A549 (cell line): Measurements from ENCODE around the gene RASA3. TPM values are rescaled to one million over a fixed set of nuclear protein-coding genes. Genes with fewer than 3 reads are reported as not detected.

Experiments
- ATAC-seq, 2 experiments: fragments of 200-7000 bp in 1 of 2; fragments of >200 bp in 1 of 2; cut with Nextera tagmentation in 1 of 2; cut with Tn5 transposase in 1 of 2; 3 replicates each; pipeline versions ENCODE4 v1.8.0 to v1.9.1; 2018 to 2020; ENCODE audit warnings: mild to moderate bottlenecking in 1 of 2, moderate library complexity in 1 of 2
- CTCF ChIA-PET: fragments of 300-600 bp; sonication (Branson Sonifier 250); formaldehyde crosslinking; extraction: SDS; loops from one replicate; lab custom pipeline; 2021; ENCODE audit warnings: antibody characterized with exemption, inconsistent platforms; lab: Yijun Ruan, JAX
- POLR2A ChIA-PET: fragments of 350-600 bp; formaldehyde crosslinking; extraction: SDS; loops from one replicate; lab custom pipeline; 2021; ENCODE audit warnings: antibody characterized with exemption, inconsistent platforms; lab: Yijun Ruan, JAX
- DNase-seq, 2 experiments: peaks; one replicate each; pipeline versions ENCODE4 v3.0.0 to v3.0.0-alpha.2; 2011 to 2016; ENCODE audit warnings: low read depth in 1 of 2, low spot score in 1 of 2
- FAIRE-seq: peaks from 2 replicates; lab custom pipeline; 2011; peaks lifted over from hg19 to GRCh38; lab: Jason Lieb, UNC
- H3K27ac ChIP-seq, 2 experiments: fragments of >200 bp; sonication (Bioruptor Twin); formaldehyde crosslinking; 3 replicates each; pipeline ENCODE4 v1.5.1; 2016 to 2017
- H3K4me1 ChIP-seq: fragments of >200 bp; sonication (Bioruptor Twin); formaldehyde crosslinking; 3 replicates; pipeline ENCODE4 v1.6.1; 2016
- H3K4me2 ChIP-seq: fragments of >200 bp; sonication (Bioruptor Twin); formaldehyde crosslinking; 3 replicates; pipeline ENCODE4 v1.6.1; 2016
- H3K4me3 ChIP-seq: fragments of >200 bp; sonication (Bioruptor Twin); formaldehyde crosslinking; 3 replicates; pipeline ENCODE4 v1.5.1; 2016
- H3K9me3 ChIP-seq: fragments of >200 bp; sonication (Bioruptor Twin); formaldehyde crosslinking; 3 replicates; pipeline ENCODE4 v1.6.1; 2016
- CBX2 ChIP-seq: fragments of 200-600 bp; sonication (generic); IDR thresholded peaks from 2 replicates; pipeline ENCODE4 v1.6.1; 2016; ENCODE audit warnings: low read depth, mild to moderate bottlenecking, borderline replicate concordance
- CBX8 ChIP-seq: fragments of 200-600 bp; sonication (generic); IDR thresholded peaks from 2 replicates; pipeline ENCODE4 v1.6.1; 2016
- CHD4 ChIP-seq: fragments of 200-600 bp; sonication (generic); IDR thresholded peaks from 2 replicates; pipeline ENCODE4 v1.6.1; 2016; ENCODE audit warnings: antibody characterized with exemption, mild to moderate bottlenecking, borderline replicate concordance
- EHMT2 ChIP-seq: fragments of 200-600 bp; sonication (generic); IDR thresholded peaks from 2 replicates; pipeline ENCODE4 v1.6.1; 2016; ENCODE audit warnings: antibody characterized with exemption, low read depth, mild to moderate bottlenecking, moderate library complexity
- EP300 ChIP-seq, 2 experiments: fragments of >200 bp; sonication (Bioruptor Twin); formaldehyde crosslinking; IDR thresholded peaks; 2 replicates in 1 of 2; 3 replicates in 1 of 2; pipeline ENCODE4 v1.6.1; 2016 to 2017
- ESRRA ChIP-seq: fragments of 150-350 bp; IDR thresholded peaks from 2 replicates; pipeline ENCODE4 v1.6.1; 2014; ENCODE audit warnings: mild to moderate bottlenecking, low read length, borderline replicate concordance
- FOSL2 ChIP-seq, 2 experiments: fragments of 450-650 bp in 1 of 2; fragments of >200 bp in 1 of 2; sonication (Bioruptor Twin) in 1 of 2; formaldehyde crosslinking; IDR thresholded peaks; 2 replicates each; pipeline versions ENCODE4 v1.5.0 to v1.6.1; 2016 to 2020; ENCODE audit warnings: mild to moderate bottlenecking in 1 of 2, moderate library complexity in 1 of 2
- GATA3 ChIP-seq: IDR thresholded peaks from 2 replicates; pipeline ENCODE4 v1.6.1; 2012; ENCODE audit warnings: borderline replicate concordance
- HDAC2 ChIP-seq: fragments of 200-600 bp; sonication (generic); IDR thresholded peaks from 2 replicates; pipeline ENCODE4 v1.6.1; 2016
- HEYL ChIP-seq: fragments of 250-450 bp; sonication (Bioruptor Pico); IDR thresholded peaks from 2 replicates; pipeline ENCODE4 v1.8.0; 2021; ENCODE audit warnings: mild to moderate bottlenecking, moderate library complexity
- HOXB13 ChIP-seq: fragments of 250-450 bp; sonication (Bioruptor Pico); IDR thresholded peaks from 2 replicates; pipeline ENCODE4 v1.5.0; 2020; ENCODE audit warnings: low read depth, mild to moderate bottlenecking, moderate library complexity
- JUNB ChIP-seq: fragments of >200 bp; sonication (Bioruptor Twin); formaldehyde crosslinking; IDR thresholded peaks from 2 replicates; pipeline ENCODE4 v1.6.1; 2016
- KDM5A ChIP-seq: fragments of 200-600 bp; sonication (generic); IDR thresholded peaks from 2 replicates; pipeline ENCODE4 v1.6.1; 2016; ENCODE audit warnings: antibody characterized with exemption, mild to moderate bottlenecking
- MAFK ChIP-seq: fragments of 450-650 bp; IDR thresholded peaks from 2 replicates; pipeline ENCODE4 v1.6.1; 2014; ENCODE audit not compliant: partially characterized antibody
- MYC ChIP-seq: IDR thresholded peaks from 2 replicates; pipeline ENCODE4 v1.6.1; 2012; ENCODE audit warnings: mild to moderate bottlenecking, inconsistent platforms, low read length, improper control_type of control experiment, borderline replicate concordance
- NR3C1 ChIP-seq: fragments of >200 bp; sonication (Bioruptor Twin); formaldehyde crosslinking; IDR thresholded peaks from 3 replicates; pipeline ENCODE4 v1.6.1; 2017
- RCOR1 ChIP-seq: fragments of 150-350 bp; IDR thresholded peaks from 2 replicates; pipeline ENCODE4 v1.6.1; 2014; ENCODE audit warnings: antibody characterized with exemption, low read length, low read depth
- RNF2 ChIP-seq: fragments of 200-600 bp; sonication (generic); IDR thresholded peaks from 2 replicates; pipeline ENCODE4 v1.6.1; 2016; ENCODE audit warnings: low read depth, mild to moderate bottlenecking, antibody characterized with exemption, moderate library complexity, borderline replicate concordance
- SMC3 ChIP-seq: fragments of >200 bp; sonication (Bioruptor Twin); formaldehyde crosslinking; IDR thresholded peaks from 3 replicates; pipeline ENCODE4 v1.6.1; 2018; ENCODE audit warnings: inconsistent platforms
- TFCP2L1 ChIP-seq: fragments of 250-450 bp; sonication (Bioruptor Pico); IDR thresholded peaks from 2 replicates; pipeline ENCODE4 v1.5.0; 2021; ENCODE audit warnings: mild to moderate bottlenecking
- TP53 ChIP-seq: fragments of 250-450 bp; sonication (Bioruptor Pico); IDR thresholded peaks from 2 replicates; pipeline ENCODE4 v1.5.0; 2021; ENCODE audit warnings: mild to moderate bottlenecking, moderate library complexity
- ZC3H11A ChIP-seq: fragments of 450-650 bp; IDR thresholded peaks from 2 replicates; pipeline ENCODE4 v1.6.1; 2014; ENCODE audit warnings: antibody characterized with exemption, mild to moderate bottlenecking
- ZNF302 ChIP-seq: fragments of 250-450 bp; sonication (Bioruptor Pico); IDR thresholded peaks from 2 replicates; pipeline ENCODE4 v1.9.0; 2021; ENCODE audit warnings: inconsistent platforms, mild to moderate bottlenecking, moderate library complexity
- WGBS: methylation state at CpG from one replicate; pipeline ENCODE4 v1.1.6; 2017; ENCODE audit errors: missing lambda C conversion rate; 5-methylcytosine and 5-hydroxymethylcytosine counted together
- polyA plus RNA-seq, 4 experiments: library from polyadenylated mRNA; depleted of rRNA in 3 of 4; stranded (reverse); fragments of >200 nt; fragmentation: RNase III in 1 of 4; extraction: RNeasy Plus Mini Kit Qiagen cat#74134 plus additional on column Dnase treatment in 1 of 4; gene quantifications; 2 replicates in 3 of 4; 3 replicates in 1 of 4; pipeline ENCODE4 v1.2.3, GENCODE V29; 2011 to 2017
- TF ChIP-seq, protein P1 (sequence below): fragments of 450-650 bp; IDR thresholded peaks from 2 replicates; pipeline ENCODE4 v1.6.1; 2014; ENCODE audit warnings: antibody characterized with exemption

Gene RASA3
- polyA plus RNA-seq, 2 of the 4 experiments (the other 2 are of a cell fraction), result 4.3 to 7.6 TPM

DNA sequence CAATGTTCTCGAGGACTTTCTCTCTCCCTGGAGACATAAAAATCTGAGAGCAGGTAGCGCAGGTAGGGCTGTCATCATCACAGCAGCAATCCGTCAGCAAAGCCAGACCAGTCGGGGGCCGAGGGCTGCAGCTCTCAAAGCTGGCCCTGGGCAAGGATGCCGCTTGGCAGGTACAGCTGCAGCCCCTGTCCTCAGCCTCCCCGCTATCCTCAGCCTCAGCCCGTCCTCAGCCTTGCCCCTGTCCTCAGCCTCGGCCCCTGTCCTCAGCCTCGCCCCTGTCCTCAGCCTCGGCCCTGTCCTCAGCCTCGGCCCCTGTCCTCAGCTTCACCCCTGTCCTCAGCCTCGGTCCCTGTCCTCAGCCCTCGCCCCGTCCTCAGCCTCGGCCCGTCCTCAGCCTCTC lies 169.4 kb downstream of the RASA3 start:
- FAIRE-seq, result no peak
- Histone ChIP-seq H3K4me2 (no peak overlapping the region), H3K4me3 (no peak overlapping the region), H3K4me1 (no peaks in the 10 kb centered on the region)
- no peak for DNase-seq
- TF ChIP-seq MYC (no peak), HDAC2 (no peak)
- TF ChIP-seq, all 56 proteins: peak for 0
- Histone ChIP-seq H3K27ac (no peak overlapping the region), H3K9me3 (0 out of 3 replicates have a peak, but pooled peaks cover 3% of the 10 kb centered on the region)
- CTCF ChIA-PET, result no interaction called here
- POLR2A ChIA-PET, result no interaction called here
- 89% methylated on average over 8 of the region's 17 CpGs for WGBS
- ATAC-seq, result no peak

DNA sequence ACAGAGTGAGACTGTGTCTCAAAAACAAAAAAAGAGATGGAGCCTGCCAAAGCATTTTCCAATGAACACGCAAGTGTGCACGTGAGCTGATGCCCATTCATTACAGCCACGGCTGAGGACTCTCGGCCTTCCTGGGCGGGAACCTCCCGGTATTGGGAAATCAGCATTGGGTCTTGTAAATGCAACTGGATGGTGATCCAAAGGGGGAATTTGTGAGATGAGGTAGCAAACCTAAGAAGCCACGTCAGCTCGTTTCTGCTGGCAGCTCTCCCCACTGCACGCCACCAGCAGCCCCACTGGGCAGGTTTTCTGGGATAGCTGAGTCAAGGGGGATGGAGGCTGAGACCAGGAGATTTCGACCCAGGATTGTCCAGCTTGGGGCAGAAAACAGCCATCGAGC lies 170.0 kb downstream of the RASA3 start:
- ChIA-PET CTCF (no interaction called here), POLR2A (no interaction called here)
- no peak overlapping the region for H3K4me2 ChIP-seq
- FAIRE-seq, result no peak
- no peak for DNase-seq
- WGBS, result 80% methylated on average over 8 of the region's 11 CpGs
- ATAC-seq, result no peak
- no peak overlapping the region for H3K27ac ChIP-seq
- H3K4me1 ChIP-seq, result no peaks in the 10 kb centered on the region
- TF ChIP-seq, protein P1, sequence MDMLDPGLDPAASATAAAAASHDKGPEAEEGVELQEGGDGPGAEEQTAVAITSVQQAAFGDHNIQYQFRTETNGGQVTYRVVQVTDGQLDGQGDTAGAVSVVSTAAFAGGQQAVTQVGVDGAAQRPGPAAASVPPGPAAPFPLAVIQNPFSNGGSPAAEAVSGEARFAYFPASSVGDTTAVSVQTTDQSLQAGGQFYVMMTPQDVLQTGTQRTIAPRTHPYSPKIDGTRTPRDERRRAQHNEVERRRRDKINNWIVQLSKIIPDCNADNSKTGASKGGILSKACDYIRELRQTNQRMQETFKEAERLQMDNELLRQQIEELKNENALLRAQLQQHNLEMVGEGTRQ, result no peak
- TF ChIP-seq CBX2 (no peak), RCOR1 (no peak), RNF2 (no peak), CBX8 (no peak), ZC3H11A (no peak), MAFK (no peak), HOXB13 (no peak), CHD4 (no peak)
- TF ChIP-seq, all 56 proteins: peak for 0
- Histone ChIP-seq H3K9me3 (0 out of 3 replicates have a peak, but pooled peaks cover 3% of the 10 kb centered on the region), H3K4me3 (no peak overlapping the region)

DNA sequence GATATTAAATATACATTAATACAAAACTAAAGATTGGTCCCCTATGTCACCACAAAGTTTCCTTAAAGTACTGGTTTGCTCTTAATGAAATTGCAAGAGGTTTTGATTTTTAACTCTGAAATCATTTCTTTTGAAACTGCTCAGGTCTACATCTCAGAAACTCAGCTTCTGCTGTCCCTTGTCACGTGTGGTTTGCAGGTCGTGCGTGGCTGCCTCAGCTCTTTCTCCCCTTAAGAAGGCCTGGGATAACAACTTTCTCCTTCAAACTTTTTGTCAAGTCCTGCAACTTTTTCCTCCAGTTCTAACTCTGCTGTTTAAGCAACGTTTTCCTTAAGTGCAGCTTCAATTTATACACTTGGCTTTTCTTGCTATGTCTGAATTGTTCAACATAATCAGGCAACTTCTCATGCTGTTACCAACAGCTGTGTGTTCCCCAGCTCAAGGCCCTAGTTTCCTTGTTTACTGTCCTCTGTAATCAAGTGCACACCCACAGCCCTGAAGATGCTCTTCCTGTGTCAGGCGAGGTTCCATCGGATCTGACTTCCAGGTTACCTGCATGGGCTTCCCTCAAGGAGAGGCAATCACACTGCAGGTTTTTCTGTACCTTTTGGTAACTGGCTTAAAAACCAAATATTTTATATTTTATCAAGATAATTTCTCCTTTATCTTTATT lies 172.0 kb downstream of the RASA3 start:
- CTCF ChIA-PET, result interaction anchor here (1.6 kb wide), 1 partner anchor 266 kb away, joined by 3 read pairs; no protein-coding TSS in a partner anchor
- no peak for ATAC-seq
- FAIRE-seq, result no peak
- POLR2A ChIA-PET, result no interaction called here
- Histone ChIP-seq H3K4me2 (no peak overlapping the region), H3K4me1 (no peaks in the 10 kb centered on the region), H3K9me3 (0 out of 3 replicates have a peak, but pooled peaks cover 3% of the 10 kb centered on the region), H3K27ac (no peak overlapping the region), H3K4me3 (no peak overlapping the region)
- DNase-seq, result no peak
- TF ChIP-seq, protein P1, result no peak
- TF ChIP-seq FOSL2 (IDR thresholded peaks at IDR 0.05), result no peak
- no peak for TF ChIP-seq FOSL2 (CRISPR knock-in tag; IDR thresholded peaks at IDR 0.05)
- TF ChIP-seq KDM5A, result no peak
- no peak for TF ChIP-seq NR3C1
- TF ChIP-seq TP53, result no peak
- TF ChIP-seq HEYL (CRISPR knock-in tag), result no peak
- TF ChIP-seq TFCP2L1, result no peak
- no peak for TF ChIP-seq EHMT2
- TF ChIP-seq SMC3, result no peak
- TF ChIP-seq GATA3, result no peak
- no peak for TF ChIP-seq EP300 (IDR thresholded peaks at IDR 0.05)
- TF ChIP-seq RNF2, result no peak
- no peak for TF ChIP-seq ZNF302
- TF ChIP-seq ESRRA, result no peak
- no peak for TF ChIP-seq JUNB
- WGBS, result 28% methylated on average over 6 of the region's 6 CpGs
